Progenitor cell of endocrine pancreas (in vitro differentiated cells): ENCODE results near the gene NACC2. TPM values are rescaled to one million over a fixed set of nuclear protein-coding genes. Genes with fewer than 3 reads are reported as not detected.

Experiments used
- DNase-seq: peaks from one replicate; pipeline ENCODE4 v3.0.0; 2021; ENCODE audit warnings: low spot score; ENCODE audit not compliant: unreplicated experiment
- H3K27ac Mint-ChIP-seq: 2 replicates; pipeline ENCODE4 v1.8.0; 2021; ENCODE audit warnings: mild to moderate bottlenecking, moderate library complexity, mixed read lengths
- H3K27me3 Mint-ChIP-seq: 2 replicates; pipeline ENCODE4 v1.8.0; 2021; ENCODE audit warnings: mixed read lengths
- H3K36me3 Mint-ChIP-seq: 2 replicates; pipeline ENCODE4 v1.8.0; 2022; ENCODE audit warnings: mixed read lengths; ENCODE audit not compliant: insufficient read depth
- H3K4me1 Mint-ChIP-seq: 2 replicates; pipeline ENCODE4 v1.8.0; 2021; ENCODE audit warnings: low read depth, mixed read lengths
- H3K4me3 Mint-ChIP-seq: 2 replicates; pipeline ENCODE4 v1.8.0; 2021; ENCODE audit warnings: low read depth, mild to moderate bottlenecking, moderate library complexity, mixed read lengths
- H3K9me3 Mint-ChIP-seq: 2 replicates; pipeline ENCODE4 v1.8.0; 2021; ENCODE audit warnings: low read depth, mixed read lengths
- CTCF ChIP-seq: fragments of 200-600 bp; sonication (generic); IDR thresholded peaks from one replicate; pipeline ENCODE4 v1.5.0; 2021; ENCODE audit warnings: antibody characterized with exemption, mild to moderate bottlenecking; ENCODE audit not compliant: unreplicated experiment
- total RNA-seq: library from RNA; stranded (reverse); gene quantifications from 2 replicates; pipeline ENCODE4 v1.2.1, GENCODE V29; 2021

NACC2 gene
- total RNA-seq, 1 donor from 2014 or later, result 11.6 TPM

DNA sequence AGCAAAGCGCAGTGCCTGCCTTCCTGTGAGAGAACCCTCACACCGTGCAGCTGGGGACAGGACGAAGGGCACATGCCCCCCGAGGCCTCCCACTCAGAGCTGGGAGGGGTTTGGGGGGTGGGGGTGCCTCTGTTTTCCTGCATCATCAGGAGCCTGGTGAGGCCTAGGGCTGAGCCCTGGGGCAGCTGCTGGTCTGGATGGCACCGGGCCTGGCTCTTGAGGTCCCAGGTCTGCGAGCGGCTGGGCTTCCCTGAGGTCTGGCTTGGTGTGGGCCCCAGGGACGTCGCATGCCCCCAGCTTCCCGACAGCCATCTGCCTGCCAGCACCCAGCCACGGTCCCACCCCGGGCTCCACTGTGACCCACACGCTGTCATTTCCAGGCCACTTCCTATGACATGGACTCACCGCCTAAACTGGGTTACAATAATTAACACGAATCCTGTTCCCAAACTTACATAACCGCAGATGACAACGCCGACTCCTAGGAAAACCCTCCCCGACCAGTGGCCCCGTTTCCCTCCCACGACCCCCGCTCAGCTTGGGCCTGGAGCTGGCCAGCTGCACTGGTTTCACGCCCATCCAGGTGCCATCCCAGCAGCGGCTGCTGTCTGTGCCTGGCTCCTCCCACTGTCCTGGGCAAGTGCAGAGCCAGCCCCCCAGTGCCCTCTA lies 8.7 kb downstream of the NACC2 start:
- no peak for DNase-seq
- no peaks in the 10 kb centered on the region for H3K27me3 Mint-ChIP-seq
- H3K27ac Mint-ChIP-seq, result no peak overlapping the region

GRCh38 chr9:136085815-136086212 lies 9.3 kb downstream of the NACC2 start:
- H3K27me3 Mint-ChIP-seq, result no peaks in the 10 kb centered on the region
- H3K36me3 Mint-ChIP-seq, result no peaks in the 10 kb centered on the region
- no peaks in the 10 kb centered on the region for H3K9me3 Mint-ChIP-seq
- H3K27ac Mint-ChIP-seq, result no peak overlapping the region
- peaks cover 6% of the 10 kb centered on the region for H3K4me1 Mint-ChIP-seq
- no peak for DNase-seq
- no peak for TF ChIP-seq CTCF
- no peak overlapping the region for H3K4me3 Mint-ChIP-seq

More for the DNA sequence above, 8.7 kb downstream of the NACC2 start:
- Mint-ChIP-seq H3K36me3 (no peaks in the 10 kb centered on the region), H3K9me3 (no peaks in the 10 kb centered on the region), H3K4me3 (no peak overlapping the region), H3K4me1 (peaks cover 6% of the 10 kb centered on the region)
- no peak for TF ChIP-seq CTCF

DNA sequence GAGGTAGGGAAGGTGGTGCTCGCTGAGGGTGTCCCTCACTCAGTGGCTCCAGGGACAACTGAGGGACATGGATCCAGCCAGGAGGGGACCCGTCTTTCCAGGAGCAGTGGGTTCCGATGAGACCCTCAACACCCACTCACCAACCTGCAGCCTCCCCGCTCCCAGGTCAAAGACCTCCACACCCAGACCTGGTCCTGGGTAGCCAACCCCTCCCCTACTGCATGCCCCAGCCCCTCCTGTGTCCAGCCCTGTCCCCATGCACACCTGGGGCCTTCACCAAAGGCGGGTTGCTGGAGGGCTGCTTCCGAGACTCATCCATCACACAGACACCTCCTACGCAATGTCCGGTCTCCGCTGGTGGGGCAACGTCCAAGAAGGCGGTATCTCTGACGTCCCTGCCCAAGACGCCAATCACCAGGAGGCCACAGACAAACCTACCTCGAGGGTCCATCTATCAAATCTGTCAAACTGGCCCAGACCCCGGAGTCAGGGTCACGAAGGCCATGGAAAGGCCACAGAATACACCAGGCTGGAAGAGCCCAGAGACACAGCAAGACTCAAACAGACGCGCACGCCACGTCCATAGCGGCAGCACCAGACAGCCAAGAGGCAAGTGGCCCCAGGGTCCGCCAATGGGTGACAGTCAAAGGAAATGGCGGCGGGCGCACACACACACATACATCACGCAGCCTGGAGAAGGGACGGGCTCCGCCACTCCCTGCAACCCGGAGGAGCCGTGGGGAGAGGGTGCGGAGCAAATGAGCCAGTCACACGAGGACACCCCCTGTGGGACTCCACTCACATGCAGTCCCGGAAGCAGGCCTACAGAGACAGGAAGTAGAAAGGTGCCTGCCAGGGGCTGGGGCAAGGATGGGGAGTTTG lies 10.8 kb downstream of the NACC2 start:
- Mint-ChIP-seq H3K27me3 (no peaks in the 10 kb centered on the region), H3K27ac (peak overlapping the region; percentile 65), H3K36me3 (no peaks in the 10 kb centered on the region), H3K9me3 (no peaks in the 10 kb centered on the region), H3K4me1 (peaks cover 6% of the 10 kb centered on the region), H3K4me3 (no peak overlapping the region)
- no peak for DNase-seq
- TF ChIP-seq CTCF, result no peak

GRCh38 chr9:136083558-136084062 lies 11.5 kb downstream of the NACC2 start:
- no peak overlapping the region for H3K27ac Mint-ChIP-seq
- H3K27me3 Mint-ChIP-seq, result no peaks in the 10 kb centered on the region
- H3K36me3 Mint-ChIP-seq, result no peaks in the 10 kb centered on the region
- DNase-seq, result no peak
- TF ChIP-seq CTCF, result no peak
- peaks cover 6% of the 10 kb centered on the region for H3K4me1 Mint-ChIP-seq
- H3K9me3 Mint-ChIP-seq, result no peaks in the 10 kb centered on the region
- no peak overlapping the region for H3K4me3 Mint-ChIP-seq

DNA sequence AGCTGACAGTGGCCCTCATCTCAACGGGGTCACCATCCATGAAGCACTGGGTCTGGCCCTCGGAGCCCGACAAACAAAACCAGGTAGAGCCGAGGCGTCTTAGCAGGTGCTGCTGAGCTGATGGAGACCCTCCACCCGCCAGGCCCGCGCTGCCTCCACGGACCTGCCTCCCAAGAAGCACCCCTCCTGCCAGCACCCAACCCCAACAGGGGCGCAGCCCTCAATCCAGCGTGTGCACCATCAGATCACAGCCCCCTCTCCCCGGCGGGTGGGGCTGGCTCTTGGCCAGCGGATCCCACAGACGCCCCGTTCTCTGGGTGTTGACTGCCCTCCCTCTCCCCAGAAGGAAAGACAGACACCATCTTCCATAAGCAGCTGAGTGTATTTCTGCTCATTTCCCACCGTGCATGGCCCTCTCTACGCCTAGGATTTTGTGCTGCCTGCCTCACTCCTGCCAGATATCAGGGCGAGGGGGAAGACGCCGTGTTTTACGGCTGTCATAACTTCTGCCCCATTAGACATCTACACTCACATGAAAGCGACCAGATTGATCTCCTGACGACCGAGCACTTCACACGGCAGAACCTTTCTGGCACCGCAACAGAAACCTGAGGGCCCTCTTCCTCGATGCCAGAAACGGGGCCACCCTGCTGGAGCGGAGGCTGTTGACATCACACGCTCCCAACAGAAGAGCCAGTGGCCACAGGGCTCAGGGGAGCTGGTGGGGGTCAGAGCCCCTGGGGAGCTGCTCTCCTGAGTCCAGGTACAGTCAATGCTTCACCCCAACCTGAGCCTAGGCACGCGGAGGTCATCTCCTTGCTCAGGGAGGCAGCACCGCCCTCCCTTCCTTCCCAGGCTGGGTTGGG lies 12.4 kb downstream of the NACC2 start:
- H3K27me3 Mint-ChIP-seq, result no peaks in the 10 kb centered on the region

More for the DNA sequence above, 12.4 kb downstream of the NACC2 start:
- no peak overlapping the region for H3K4me3 Mint-ChIP-seq
- peaks cover 6% of the 10 kb centered on the region for H3K4me1 Mint-ChIP-seq
- H3K27ac Mint-ChIP-seq, result no peak overlapping the region
- no peak for DNase-seq
- H3K36me3 Mint-ChIP-seq, result no peaks in the 10 kb centered on the region
- no peaks in the 10 kb centered on the region for H3K9me3 Mint-ChIP-seq
- TF ChIP-seq CTCF, result no peak
